ENCODE measurements around the gene CTTN.
A peak's percentile ranks its signal among the peaks of the same experiment; 100 is the strongest.

CTTN gene

GRCh38 chr11:70397983-70398833 is at the start of gene CTTN:
CTTN (plus strand) TSS chr11:70398529; CDS start chr11:70407298, 8,769 bp downstream.
- peak; percentile 74 for DNase-seq

- no peak for DNase-seq
These were observed 49.7 kb upstream of the CTTN start for GRCh38 chr11:70348608-70349007.

- no peak for DNase-seq
These were observed 46.7 kb upstream of the CTTN start for GRCh38 chr11:70351646-70352045.

GRCh38 chr11:70352100-70352499 is 46.2 kb upstream of the CTTN start:
- DNase-seq, result no peak

GRCh38 chr11:70352601-70353000 is 45.7 kb upstream of the CTTN start:
- DNase-seq, result no peak

GRCh38 chr11:70353329-70353728 is 45.0 kb upstream of the CTTN start:
- no peak for DNase-seq

GRCh38 chr11:70353900-70354568 is 44.3 kb upstream of the CTTN start:
- DNase-seq, result no peak

GRCh38 chr11:70354629-70355028 is 43.7 kb upstream of the CTTN start:
- DNase-seq, result no peak

GRCh38 chr11:70358753-70359152 is 39.6 kb upstream of the CTTN start:
- DNase-seq, result peak; percentile 71

- peak; percentile 12 for DNase-seq
These were observed 38.7 kb upstream of the CTTN start for GRCh38 chr11:70359451-70360205.

- DNase-seq, result no peak
These were observed 38.1 kb upstream of the CTTN start for GRCh38 chr11:70360211-70360610.

GRCh38 chr11:70364178-70364577 is 34.2 kb upstream of the CTTN start:
- no peak for DNase-seq

- DNase-seq, result no peak
These were observed 33.4 kb upstream of the CTTN start for GRCh38 chr11:70364745-70365543.

GRCh38 chr11:70365544-70365927 is 32.8 kb upstream of the CTTN start:
- DNase-seq, result no peak

- no peak for DNase-seq
These were observed 31.3 kb upstream of the CTTN start for GRCh38 chr11:70367071-70367470.

GRCh38 chr11:70368961-70369360 is 29.4 kb upstream of the CTTN start:
- DNase-seq, result no peak

- DNase-seq, result no peak
These were observed 27.1 kb upstream of the CTTN start for GRCh38 chr11:70371241-70371640.

GRCh38 chr11:70372076-70372475 is 26.3 kb upstream of the CTTN start:
- DNase-seq, result no peak

GRCh38 chr11:70376621-70377020 is 21.7 kb upstream of the CTTN start:
- no peak for DNase-seq

- no peak for DNase-seq
These were observed 20.7 kb upstream of the CTTN start for GRCh38 chr11:70377645-70378044.

GRCh38 chr11:70378506-70379134 is 19.7 kb upstream of the CTTN start:
- no peak for DNase-seq

- DNase-seq, result no peak
These were observed 17.0 kb upstream of the CTTN start for GRCh38 chr11:70381350-70381749.
